Suprapubic skin (tissue), 3 donors: ENCODE measurements around the gene SLC17A3.

Experiments
- CTCF ChIP-seq, 2 donors: fragments of 200-600 bp in 1 of 2; fragments of 450-650 bp in 1 of 2; sonication (generic) in 1 of 2; IDR thresholded peaks; one replicate each; pipeline ENCODE4 v1.5.1; 2016 to 2019; ENCODE audit warnings: antibody characterized with exemption in 2 of 2, mild to moderate bottlenecking in 1 of 2, moderate library complexity in 1 of 2
- POLR2A ChIP-seq, 2 donors: fragments of 450-650 bp; IDR thresholded peaks; one replicate each; pipeline ENCODE4 v1.6.1; 2017; ENCODE audit warnings: antibody characterized with exemption in 2 of 2, mild to moderate bottlenecking in 2 of 2, moderate library complexity in 2 of 2

DNA sequence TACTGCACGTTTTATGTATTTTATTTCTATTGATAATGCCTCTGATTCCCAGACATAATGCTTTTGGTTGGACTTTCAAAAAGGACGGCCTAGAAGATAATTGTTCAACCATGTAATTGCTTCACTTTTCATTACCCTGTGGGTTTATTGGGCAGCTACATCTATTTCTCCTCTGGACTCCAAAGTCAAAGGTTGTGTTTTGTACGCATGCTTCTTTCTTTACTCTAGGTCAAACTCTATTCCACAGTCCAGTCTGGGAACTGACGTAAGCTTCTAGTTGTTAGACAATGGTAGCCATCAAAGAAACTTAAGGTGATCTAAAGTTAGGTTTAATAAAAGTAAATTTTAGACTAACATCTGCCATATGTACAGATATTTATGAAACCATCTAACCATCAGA is 6.6 kb upstream of the SLC17A3 start:
- TF ChIP-seq CTCF (IDR thresholded peaks at IDR 0.05) (no peak), POLR2A (IDR thresholded peaks at IDR 0.05) (no peak)
